ENCODE measurements around the gene KDM7A.

GRCh38 chr7:140060243-140060630 lies 116.5 kb downstream of the KDM7A start:
- TF ChIP-seq CTCF (conservative IDR thresholded peaks at IDR 0.05) (no peak), EZH2 (IDR thresholded peaks at IDR 0.05; ENCODE audit: low read depth) (no peak)

Data from PC-9 (cell line).